Smooth muscle cell (in vitro differentiated cells): ENCODE data around the gene CYP2U1. TPM values are rescaled to one million over a fixed set of nuclear protein-coding genes. Genes with fewer than 3 reads are reported as not detected.

Source experiments
- DNase-seq: peaks from one replicate; lab custom pipeline; 2025; ENCODE audit not compliant: unreplicated experiment; lab: John Stamatoyannopoulos, UW
- H2AFZ ChIP-seq: fragments of 200-600 bp; sonication (generic); 2 replicates; pipeline ENCODE4 v1.6.0; 2016; ENCODE audit warnings: antibody characterized with exemption, low read depth, mild to moderate bottlenecking
- H3F3A ChIP-seq: fragments of 200-600 bp; sonication (generic); 2 replicates; pipeline ENCODE4 v1.6.0; 2017; ENCODE audit warnings: antibody characterized with exemption, low read depth
- H3K27ac ChIP-seq: fragments of 200-600 bp; sonication (generic); 2 replicates; pipeline ENCODE4 v1.5.1; 2016; ENCODE audit warnings: low read depth, mild to moderate bottlenecking
- H3K27me3 ChIP-seq: fragments of 200-600 bp; sonication (generic); 2 replicates; pipeline ENCODE4 v1.6.1; 2016; ENCODE audit warnings: low read depth, mild to moderate bottlenecking
- H3K36me3 ChIP-seq: fragments of 200-600 bp; sonication (generic); 2 replicates; pipeline ENCODE4 v1.5.1; 2016; ENCODE audit warnings: low read depth
- H3K4me1 ChIP-seq: fragments of 200-600 bp; sonication (generic); 2 replicates; pipeline ENCODE4 v1.5.1; 2016; ENCODE audit warnings: low read depth
- H3K4me2 ChIP-seq: fragments of 200-600 bp; sonication (generic); 2 replicates; pipeline ENCODE4 v1.6.0; 2016; ENCODE audit warnings: mild to moderate bottlenecking
- H3K4me3 ChIP-seq: fragments of 200-600 bp; sonication (generic); 2 replicates; pipeline ENCODE4 v1.5.1; 2016; ENCODE audit warnings: mild to moderate bottlenecking
- H3K79me2 ChIP-seq: fragments of 200-600 bp; sonication (generic); 2 replicates; pipeline ENCODE4 v1.6.0; 2016; ENCODE audit warnings: low read depth, mild to moderate bottlenecking
- H3K9ac ChIP-seq: fragments of 200-600 bp; sonication (generic); 2 replicates; pipeline ENCODE4 v1.6.0; 2016; ENCODE audit warnings: low read depth
- H3K9me3 ChIP-seq: fragments of 200-600 bp; sonication (generic); replicated peaks from 2 replicates; pipeline ENCODE4 v1.5.1; 2016; ENCODE audit warnings: low read depth
- H4K20me1 ChIP-seq: fragments of 200-600 bp; sonication (generic); 2 replicates; pipeline ENCODE4 v1.6.0; 2016; ENCODE audit warnings: low read depth
- WGBS: methylation state at CpG from one replicate; pipeline ENCODE4 v1.1.7; 2016; ENCODE audit warnings: low lambda C conversion rate; 5-methylcytosine and 5-hydroxymethylcytosine counted together
- polyA plus RNA-seq: library from polyadenylated mRNA; unstranded; fragments of >200 nt; fragmentation: Nextera tagmentation; extraction: Ambion mirVana; gene quantifications from 2 replicates; pipeline ENCODE4 v1.2.1, GENCODE V29; 2016
- total RNA-seq: library from RNA; depleted of rRNA; stranded (reverse); fragments of >200 nt; gene quantifications from 2 replicates; pipeline ENCODE4 v1.2.3, GENCODE V29; 2014
- TF ChIP-seq, protein P1 (sequence below): fragments of 200-600 bp; sonication (generic); IDR thresholded peaks from 2 replicates; pipeline ENCODE4 v1.5.1; 2017; ENCODE audit warnings: borderline replicate concordance, mild to moderate bottlenecking, antibody characterized with exemption; ENCODE audit not compliant: insufficient read depth, poor library complexity, severe bottlenecking

The CYP2U1 gene
- total and polyA plus RNA-seq, 2 experiments from 2014 or later = 1.9 to 4.4 TPM

DNA sequence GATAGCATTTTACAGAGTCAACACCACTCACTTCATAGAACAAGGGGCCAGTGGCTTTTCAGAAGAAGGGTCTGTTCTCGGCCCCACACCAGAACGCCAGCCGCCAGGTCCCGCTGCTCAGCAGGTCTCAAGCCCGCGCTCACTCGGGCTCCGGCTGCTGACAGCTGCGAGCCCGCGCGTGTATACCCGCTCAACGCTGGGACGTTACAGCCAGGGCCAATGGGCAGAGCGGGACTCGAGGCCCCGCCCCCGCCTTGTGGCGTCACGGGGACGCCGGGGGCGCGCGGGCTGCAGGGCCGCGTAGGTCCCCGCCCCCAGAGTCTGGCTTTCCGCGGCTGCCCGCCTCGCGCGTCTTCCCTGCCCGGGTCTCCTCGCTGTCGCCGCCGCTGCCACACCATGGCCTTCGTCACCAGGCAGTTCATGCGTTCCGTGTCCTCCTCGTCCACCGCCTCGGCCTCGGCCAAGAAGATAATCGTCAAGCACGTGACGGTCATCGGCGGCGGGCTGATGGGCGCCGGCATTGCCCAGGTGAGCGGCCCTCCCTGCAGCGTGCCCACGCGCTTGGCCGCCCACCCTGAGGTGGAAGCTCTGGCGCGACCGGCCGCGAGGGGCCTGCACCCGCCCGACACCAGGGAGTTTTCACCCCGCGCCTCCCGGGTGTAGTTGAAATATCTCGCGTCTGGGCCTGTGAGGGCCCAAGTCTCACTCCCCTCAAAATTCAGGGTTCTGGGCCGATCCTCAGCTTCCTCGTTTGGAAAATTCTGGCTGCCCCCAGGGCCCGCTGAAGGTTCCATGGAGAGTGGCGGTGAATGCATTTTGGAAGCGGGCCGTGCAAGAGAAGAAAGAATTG, 58.4 kb downstream of the CYP2U1 start, which contains the start of gene HADH:
Gene HADH, plus strand, starts transcription at position 353 of the 850 bp plus-strand sequence. Its CDS starts 44 bp downstream, at position 397.
- Histone ChIP-seq H3K79me2 (peaks cover 20% of the 10 kb centered on the region), H3K4me3 (peak within 1 kb of the TSS; percentile 79), H3K36me3 (no peaks in the 10 kb centered on the region), H4K20me1 (peaks cover 23% of the 10 kb centered on the region), H3K9me3 (no peaks in the 10 kb centered on the region), H3F3A (no peaks in the 10 kb centered on the region), H3K4me2 (peak within 1 kb of the TSS; percentile 90), H3K27me3 (no peaks in the 10 kb centered on the region), H3K27ac (peak within 1 kb of the TSS; percentile 74), H2AFZ (peak within 1 kb of the TSS; percentile 89), H3K4me1 (peaks cover 15% of the 10 kb centered on the region), H3K9ac (peak within 1 kb of the TSS; percentile 88)
- DNase-seq = peak; percentile 69
- WGBS = 2% methylated on average over 75 of the region's 78 CpGs
- TF ChIP-seq, protein P1, sequence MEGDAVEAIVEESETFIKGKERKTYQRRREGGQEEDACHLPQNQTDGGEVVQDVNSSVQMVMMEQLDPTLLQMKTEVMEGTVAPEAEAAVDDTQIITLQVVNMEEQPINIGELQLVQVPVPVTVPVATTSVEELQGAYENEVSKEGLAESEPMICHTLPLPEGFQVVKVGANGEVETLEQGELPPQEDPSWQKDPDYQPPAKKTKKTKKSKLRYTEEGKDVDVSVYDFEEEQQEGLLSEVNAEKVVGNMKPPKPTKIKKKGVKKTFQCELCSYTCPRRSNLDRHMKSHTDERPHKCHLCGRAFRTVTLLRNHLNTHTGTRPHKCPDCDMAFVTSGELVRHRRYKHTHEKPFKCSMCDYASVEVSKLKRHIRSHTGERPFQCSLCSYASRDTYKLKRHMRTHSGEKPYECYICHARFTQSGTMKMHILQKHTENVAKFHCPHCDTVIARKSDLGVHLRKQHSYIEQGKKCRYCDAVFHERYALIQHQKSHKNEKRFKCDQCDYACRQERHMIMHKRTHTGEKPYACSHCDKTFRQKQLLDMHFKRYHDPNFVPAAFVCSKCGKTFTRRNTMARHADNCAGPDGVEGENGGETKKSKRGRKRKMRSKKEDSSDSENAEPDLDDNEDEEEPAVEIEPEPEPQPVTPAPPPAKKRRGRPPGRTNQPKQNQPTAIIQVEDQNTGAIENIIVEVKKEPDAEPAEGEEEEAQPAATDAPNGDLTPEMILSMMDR = no peak

DNA sequence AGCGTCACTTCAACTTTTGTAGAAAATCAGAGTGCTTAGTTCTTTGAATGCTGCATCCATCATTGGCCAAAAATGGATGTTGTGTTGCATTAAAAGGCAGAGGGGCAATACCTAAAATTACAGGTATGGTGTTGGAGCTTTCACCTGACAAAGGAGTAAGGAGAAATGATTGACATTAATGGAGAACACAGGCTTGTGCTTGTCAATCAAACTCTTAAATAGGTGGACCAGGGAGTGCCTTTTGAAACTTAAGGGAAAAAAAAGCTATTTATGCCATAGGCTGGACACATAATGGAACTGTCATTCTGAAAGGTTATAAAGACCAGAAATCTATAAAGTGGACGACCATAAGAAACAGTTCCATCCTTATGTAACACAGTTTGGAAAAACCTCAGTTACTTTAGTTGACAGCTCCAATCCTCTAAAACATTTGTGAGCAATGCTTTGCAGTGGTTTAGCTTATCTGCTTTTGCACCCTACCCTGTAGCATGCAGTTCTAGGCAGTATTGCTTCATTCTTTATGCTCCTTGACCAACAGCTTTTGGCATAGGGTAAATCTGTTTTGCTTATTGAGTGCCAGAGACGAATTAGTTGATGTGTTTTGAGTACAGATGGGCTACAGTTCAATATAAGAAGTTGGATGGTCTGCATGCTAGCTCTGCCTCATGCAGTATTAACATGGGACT, 60.7 kb downstream of the CYP2U1 start:
- no peak overlapping the region for H2AFZ ChIP-seq
- DNase-seq = no peak
- no peak overlapping the region for H3K27ac ChIP-seq
- TF ChIP-seq, protein P1 = no peak
- no peaks in the 10 kb centered on the region for H3K9me3 ChIP-seq
- H3K9ac ChIP-seq = no peak overlapping the region
- H3F3A ChIP-seq = peaks cover 6% of the 10 kb centered on the region
- peaks cover 15% of the 10 kb centered on the region for H3K4me1 ChIP-seq
- H3K27me3 ChIP-seq = no peaks in the 10 kb centered on the region
- H4K20me1 ChIP-seq = peaks cover 33% of the 10 kb centered on the region
- peak overlapping the region; percentile 79 for H3K4me3 ChIP-seq
- H3K79me2 ChIP-seq = peaks cover 25% of the 10 kb centered on the region
- H3K36me3 ChIP-seq = no peaks in the 10 kb centered on the region
- 30% methylated on average over 3 of the region's 3 CpGs for WGBS
- H3K4me2 ChIP-seq = peak overlapping the region; percentile 90

DNA sequence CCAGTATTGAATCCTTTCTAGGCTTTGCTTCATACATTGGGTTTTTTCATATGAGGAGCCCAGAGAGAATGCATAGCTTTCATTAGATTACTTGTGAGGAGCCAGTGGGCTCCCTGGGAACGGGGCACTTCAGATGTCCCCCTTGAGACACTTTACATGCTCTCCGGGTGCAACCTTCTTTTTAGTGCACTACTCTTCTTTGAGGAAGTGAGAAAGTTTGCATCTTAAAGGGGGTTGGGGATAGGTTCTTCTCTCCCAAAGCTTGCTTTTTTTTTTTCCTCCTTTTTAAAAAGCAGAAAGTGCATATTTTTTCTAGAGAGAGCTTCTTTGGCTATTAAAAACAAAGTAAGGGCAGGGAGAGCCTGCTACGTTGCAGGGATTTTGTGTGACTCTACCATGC, 62.6 kb downstream of the CYP2U1 start:
- Histone ChIP-seq H3K4me3 (no peak overlapping the region), H4K20me1 (peaks cover 35% of the 10 kb centered on the region), H3K4me2 (no peak overlapping the region), H2AFZ (no peak overlapping the region), H3K4me1 (peaks cover 21% of the 10 kb centered on the region), H3K9me3 (no peaks in the 10 kb centered on the region), H3K27ac (no peak overlapping the region), H3K27me3 (no peaks in the 10 kb centered on the region), H3F3A (peaks cover 12% of the 10 kb centered on the region), H3K36me3 (no peaks in the 10 kb centered on the region), H3K79me2 (peaks cover 26% of the 10 kb centered on the region), H3K9ac (no peak overlapping the region)
- no peak for DNase-seq
- TF ChIP-seq, protein P1 = no peak
- 85% methylated on average over 3 of the region's 3 CpGs for WGBS
